ENCODE results near the gene PDZD7.

The PDZD7 gene

DNA sequence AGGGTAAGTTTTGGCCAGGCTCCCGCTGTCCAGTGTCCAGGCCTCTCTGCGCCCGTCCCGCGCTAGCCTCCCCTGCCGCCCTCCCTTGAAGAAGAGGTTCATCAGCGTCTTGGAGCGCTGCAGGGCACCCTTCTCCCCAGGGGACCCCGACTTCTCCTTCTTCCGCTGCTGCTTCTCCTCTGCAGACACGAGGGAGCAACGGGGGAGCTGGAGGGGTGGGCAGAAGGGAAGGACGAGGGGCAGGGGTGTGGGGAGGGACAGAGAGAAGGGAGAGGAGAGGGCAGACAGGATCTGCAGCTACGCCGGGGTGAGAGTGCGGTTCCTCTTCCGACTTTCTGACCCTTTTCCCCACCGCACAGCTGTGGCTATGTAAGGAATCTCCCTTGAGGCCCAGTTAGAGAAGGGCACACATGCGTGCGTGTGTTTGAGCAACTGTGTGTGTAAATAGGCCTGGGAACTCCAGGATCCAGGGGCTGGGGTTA, 12.8 kb downstream of the PDZD7 start:
- DNase-seq: no peak

DNA sequence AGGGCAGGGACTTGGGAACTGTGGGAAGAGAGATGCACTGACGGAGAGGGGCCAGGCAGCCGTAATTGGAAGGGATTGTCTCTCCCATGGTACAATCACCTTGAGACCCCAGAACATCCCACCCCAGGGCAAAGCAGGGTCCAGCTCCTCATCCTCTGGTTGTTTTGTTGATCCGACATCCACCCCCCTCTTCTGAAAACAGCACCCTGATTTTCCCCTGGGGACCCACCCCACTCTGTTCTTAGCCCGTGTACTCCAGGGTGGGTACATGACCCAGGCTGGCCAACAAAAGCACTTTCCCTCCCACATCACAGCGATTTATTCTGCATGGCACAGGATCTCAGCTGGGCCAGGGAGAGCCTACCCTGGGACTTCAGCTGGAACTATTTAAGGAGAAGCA, 14.1 kb downstream of the PDZD7 start:
- no peak for DNase-seq

- DNase-seq: no peak
These were observed 15.4 kb downstream of the PDZD7 start for GRCh38 chr10:101015582-101015973.

GRCh38 chr10:101014966-101015581, 15.9 kb downstream of the PDZD7 start:
- DNase-seq: no peak

DNA sequence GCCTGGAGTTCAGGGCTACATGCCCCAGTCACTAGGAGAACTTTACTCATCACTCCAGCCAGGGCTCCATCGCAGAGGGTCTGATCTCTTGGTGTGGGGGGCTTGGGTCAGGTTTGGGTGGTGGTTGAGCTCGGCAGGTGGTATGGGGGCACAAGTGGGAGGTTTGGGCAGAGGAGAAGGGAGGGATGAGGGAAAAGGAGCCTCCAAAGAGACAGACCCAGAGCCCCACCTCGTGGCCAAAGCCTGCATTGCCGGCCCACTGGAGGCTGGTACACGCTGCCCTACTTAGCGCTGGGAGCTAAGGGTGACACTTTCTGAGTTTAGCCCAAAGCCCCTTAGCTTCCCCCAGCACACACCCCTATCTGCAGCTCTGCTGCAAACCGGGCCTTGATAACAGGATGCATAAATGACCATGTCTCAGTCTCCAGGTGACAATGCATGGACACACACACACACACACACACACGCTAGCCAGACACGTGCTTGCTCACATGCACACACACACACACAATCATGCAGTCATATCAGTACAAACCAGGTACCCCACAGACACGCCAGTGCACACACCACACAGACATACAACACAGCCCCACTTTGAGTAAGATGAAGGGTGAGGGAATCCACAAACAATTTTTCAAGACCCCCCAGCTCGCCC, 16.6 kb downstream of the PDZD7 start:
- DNase-seq: peak in 1 of 2 experiments; percentile 31

GRCh38 chr10:101013365-101013825, 17.5 kb downstream of the PDZD7 start:
- no peak for DNase-seq

DNA sequence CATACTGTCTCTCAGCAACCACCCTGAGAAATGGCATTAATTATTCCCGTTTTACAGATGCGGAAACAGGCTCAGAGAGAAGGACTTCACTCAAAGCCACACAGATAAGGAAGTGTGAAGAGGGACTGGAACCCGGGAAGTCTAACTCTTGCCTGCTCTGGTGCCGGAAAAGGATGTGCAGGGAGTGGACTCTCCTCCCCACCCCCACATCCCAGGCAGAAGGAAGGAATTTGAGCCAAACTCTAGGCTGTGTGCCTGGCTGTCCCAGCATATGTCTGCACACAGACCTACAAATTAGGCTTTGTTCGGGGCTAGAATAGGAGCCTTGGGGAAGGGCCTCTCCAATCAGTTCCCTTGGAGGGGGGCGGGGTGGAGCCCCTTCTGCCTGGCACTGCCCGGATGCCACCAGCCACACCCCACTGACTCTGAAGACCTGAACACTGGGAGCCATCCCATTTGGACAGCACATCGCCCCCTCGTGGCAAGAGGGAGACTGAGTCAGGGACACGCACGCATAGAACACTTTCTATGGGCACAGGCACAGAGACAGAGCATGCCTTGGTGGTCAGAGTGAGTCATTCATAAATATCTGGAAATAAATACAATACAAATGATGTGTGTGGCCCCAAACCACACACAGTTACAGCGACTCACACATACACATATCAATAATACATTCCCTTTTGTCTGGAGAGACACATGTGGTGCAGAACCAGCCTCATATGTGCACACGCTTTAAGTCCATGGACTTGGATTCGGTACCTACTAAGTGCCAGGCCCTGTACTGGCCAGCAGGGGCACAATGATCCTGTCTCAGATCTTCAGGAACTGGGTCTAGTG, 18.2 kb downstream of the PDZD7 start:
- DNase-seq: peak; percentile 59 to 86

GRCh38 chr10:101011517-101012423, 19.2 kb downstream of the PDZD7 start:
- peak in 1 of 2 experiments; percentile 15 for DNase-seq

DNA sequence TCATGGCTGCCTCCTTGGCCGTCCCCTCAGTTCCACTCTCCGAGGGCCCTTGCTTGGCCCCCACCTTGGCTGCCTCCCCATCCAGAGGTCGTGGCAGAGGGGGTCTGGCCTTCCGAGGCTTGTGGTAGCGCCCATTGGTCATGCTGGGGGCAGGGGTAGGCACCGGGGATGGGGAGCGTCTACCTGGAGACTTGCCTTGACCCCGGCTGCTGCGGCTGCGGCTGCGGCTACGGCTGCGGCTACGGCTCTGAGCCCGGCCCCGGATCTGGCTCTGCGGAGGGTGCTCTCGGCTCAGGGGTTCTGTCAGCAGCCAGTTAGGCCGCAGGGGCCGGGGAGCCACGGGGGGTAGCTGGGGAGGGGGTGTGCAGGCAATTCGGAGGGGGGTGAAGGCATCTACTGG, 20.6 kb downstream of the PDZD7 start:
- DNase-seq: no peak

GRCh38 chr10:101008823-101009423, 22.0 kb downstream of the PDZD7 start:
- no peak for DNase-seq

DNA sequence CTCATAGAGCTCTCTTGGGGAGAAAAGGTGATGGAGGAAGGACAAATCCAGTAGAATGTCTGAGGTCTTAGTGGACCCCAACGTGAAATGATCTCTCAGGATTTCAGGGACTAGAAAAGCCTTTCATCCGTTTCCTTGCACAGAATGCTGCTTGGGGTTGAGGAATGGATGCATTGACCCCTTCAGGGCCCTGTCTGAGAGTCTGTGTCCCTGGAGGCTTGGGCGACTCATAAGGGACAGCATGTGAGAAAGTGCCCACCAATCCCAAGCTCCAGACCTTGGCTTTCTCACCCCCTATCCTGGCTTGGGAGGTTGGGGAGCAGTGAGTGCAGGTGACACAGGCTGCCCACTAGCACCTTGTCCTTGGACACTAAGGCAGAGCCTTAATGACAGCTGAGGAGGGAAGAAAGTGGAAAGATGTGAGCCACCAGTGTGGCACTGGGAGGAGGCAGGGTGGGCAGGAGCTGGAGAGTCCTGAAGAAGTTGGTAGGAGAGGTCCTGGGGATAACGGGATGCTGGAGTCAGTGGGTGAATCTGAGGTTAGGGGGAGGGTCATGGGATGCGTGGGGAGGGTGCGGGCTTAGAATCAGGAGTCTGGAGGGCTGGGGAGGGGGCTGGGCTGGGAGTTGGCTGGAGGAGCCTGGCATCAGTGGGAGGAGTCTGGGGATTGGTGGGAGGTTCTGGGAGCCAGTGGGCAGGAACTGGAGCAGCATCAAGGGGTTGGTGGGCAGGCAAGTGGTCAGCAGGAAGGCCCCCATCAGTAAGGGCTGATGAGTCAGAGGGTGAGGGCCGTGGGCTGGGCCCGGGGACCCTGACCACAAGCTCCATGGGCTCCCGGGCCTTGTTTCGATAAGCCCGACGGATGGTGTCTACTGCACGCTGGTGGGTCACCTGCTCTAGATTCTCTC, 22.8 kb downstream of the PDZD7 start:
- no peak for DNase-seq

GRCh38 chr10:101007099-101007711, 23.7 kb downstream of the PDZD7 start:
- DNase-seq: no peak

- no peak for DNase-seq
These were observed 24.3 kb downstream of the PDZD7 start for GRCh38 chr10:101006593-101007098.

GRCh38 chr10:101005869-101006567, 24.9 kb downstream of the PDZD7 start:
- DNase-seq: no peak

DNA sequence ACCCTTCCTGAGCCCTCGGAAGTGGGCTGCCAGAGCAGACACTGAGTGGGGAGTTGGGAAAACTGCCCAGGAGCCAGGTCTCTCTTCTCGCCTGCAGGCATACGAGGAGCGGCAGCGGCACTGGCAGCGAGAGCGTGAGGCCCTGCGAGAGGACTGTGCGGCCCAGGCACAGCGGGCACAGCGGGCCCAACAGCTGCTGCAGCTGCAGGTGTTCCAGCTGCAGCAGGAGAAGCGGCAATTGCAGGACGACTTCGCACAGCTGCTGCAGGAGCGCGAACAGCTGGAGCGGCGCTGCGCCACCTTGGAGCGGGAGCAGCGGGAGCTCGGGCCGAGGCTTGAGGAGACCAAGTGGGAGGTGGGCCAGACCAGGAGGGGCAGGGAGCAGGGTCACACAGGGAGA, 25.6 kb downstream of the PDZD7 start:
- DNase-seq: no peak

DNA sequence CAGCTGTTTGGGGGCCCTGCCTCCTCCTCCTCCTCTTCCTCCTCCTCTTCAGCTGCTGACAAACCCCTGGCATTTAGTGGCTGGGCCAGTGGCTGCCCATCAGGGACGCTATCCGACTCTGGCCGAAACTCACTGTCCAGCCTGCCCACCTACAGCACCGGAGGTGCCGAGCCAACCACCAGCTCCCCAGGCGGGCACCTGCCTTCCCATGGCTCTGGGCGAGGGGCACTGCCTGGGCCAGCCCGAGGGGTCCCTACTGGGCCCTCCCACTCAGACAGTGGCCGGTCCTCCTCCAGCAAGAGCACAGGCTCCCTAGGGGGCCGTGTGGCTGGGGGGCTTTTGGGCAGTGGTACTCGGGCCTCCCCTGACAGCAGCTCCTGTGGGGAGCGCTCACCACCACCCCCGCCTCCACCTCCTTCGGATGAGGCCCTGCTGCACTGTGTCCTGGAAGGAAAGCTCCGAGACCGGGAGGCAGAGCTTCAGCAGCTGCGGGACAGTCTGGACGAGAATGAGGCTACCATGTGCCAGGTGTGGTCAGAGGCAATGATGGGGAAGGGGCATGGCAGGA, 27.2 kb downstream of the PDZD7 start:
- DNase-seq: no peak

GRCh38 chr10:101002456-101002855, 28.5 kb downstream of the PDZD7 start:
- no peak for DNase-seq

DNA sequence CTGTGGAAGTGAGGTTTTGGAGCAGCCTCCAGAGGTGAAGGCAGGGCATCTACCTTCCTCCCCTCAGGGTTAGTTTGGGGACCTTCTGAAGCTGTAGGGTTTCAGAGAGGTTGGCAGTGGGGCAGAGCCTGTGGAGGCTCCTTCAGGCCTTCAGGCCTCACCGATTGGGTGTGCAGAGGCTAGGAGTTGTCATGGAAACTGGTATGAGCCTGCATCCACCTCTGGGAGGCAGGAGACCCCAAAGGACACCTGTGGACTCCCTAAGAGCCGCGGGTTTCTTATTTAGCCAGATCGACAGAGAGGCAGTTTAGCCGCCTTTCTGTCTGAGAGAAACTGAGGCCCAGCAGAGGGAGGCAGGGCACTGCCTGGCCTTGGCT, 29.3 kb downstream of the PDZD7 start:
- DNase-seq: no peak

DNA sequence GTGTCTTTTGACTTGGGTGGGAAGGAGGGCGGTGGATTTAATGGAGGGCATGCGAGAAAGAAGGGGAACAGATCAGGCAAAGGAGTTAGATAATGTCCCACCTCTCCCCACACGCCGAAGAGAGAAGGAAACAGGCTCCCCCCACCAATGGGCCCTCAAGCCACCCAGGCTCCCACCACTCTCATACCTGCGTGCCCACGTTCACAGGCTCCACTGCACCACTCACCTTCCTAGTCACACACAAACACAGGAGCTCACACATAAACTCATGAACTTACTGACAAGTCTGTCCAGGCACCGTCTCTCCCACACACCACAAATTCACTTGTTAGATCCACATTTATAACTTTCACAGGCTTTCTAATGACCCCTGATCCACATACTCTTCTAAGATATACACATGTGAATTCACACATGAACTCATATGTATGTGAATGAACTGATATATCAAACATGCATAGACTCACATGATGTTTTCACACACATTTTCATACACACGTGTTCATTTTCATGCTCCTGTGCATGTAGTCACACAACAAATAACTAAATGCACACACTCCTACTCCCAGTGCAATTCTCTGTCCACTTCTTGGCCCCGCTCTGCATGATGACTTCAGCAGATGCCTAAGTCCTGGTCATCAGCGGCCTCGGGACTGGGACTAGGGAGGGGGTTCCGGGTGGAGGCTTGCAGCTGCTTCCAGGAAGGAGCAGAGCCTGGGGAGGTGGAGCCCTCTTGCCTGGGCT, 29.8 kb downstream of the PDZD7 start:
- no peak for DNase-seq
